GM12874 (cell line): Measurements from ENCODE around the gene LMAN1.

Experiments used
- TF ChIP-seq, protein P1 (sequence below): IDR thresholded peaks from 2 replicates; pipeline ENCODE4 v1.5.1; 2011; ENCODE audit warnings: low read depth, mild to moderate bottlenecking, control low read depth, low read length, moderate library complexity; ENCODE audit not compliant: insufficient read depth

LMAN1 gene

GRCh38 chr18:59340817-59341216 is 18.2 kb downstream of the LMAN1 start:
- TF ChIP-seq, protein P1, sequence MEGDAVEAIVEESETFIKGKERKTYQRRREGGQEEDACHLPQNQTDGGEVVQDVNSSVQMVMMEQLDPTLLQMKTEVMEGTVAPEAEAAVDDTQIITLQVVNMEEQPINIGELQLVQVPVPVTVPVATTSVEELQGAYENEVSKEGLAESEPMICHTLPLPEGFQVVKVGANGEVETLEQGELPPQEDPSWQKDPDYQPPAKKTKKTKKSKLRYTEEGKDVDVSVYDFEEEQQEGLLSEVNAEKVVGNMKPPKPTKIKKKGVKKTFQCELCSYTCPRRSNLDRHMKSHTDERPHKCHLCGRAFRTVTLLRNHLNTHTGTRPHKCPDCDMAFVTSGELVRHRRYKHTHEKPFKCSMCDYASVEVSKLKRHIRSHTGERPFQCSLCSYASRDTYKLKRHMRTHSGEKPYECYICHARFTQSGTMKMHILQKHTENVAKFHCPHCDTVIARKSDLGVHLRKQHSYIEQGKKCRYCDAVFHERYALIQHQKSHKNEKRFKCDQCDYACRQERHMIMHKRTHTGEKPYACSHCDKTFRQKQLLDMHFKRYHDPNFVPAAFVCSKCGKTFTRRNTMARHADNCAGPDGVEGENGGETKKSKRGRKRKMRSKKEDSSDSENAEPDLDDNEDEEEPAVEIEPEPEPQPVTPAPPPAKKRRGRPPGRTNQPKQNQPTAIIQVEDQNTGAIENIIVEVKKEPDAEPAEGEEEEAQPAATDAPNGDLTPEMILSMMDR, result no peak

DNA sequence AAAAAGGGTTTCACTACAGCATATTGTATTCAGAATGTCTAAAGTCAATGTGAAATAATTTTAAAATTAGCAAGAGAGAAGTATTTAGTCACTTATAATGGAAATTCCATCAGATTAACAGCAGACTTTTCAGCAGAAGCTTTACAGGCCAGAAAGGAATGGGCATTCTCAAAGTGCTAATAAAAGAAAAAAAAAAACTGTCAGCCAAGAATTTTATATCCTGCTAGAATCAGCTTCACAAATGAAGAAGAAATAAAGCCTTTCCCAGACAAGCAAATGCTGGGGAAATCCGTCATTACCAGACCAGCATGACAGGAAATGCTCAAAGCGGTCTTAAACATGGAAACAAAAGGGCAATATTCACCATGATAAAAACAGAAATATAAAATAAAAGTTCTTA is 18.8 kb downstream of the LMAN1 start:
- TF ChIP-seq, protein P1, result no peak

- TF ChIP-seq, protein P1, result no peak
Observed at GRCh38 chr18:59332986-59333385, 26.1 kb downstream of the LMAN1 start.

- TF ChIP-seq, protein P1, result no peak
Observed at GRCh38 chr18:59328683-59329082, 30.4 kb downstream of the LMAN1 start.

GRCh38 chr18:59325965-59326364 is 33.1 kb downstream of the LMAN1 start:
- TF ChIP-seq, protein P1, result no peak

DNA sequence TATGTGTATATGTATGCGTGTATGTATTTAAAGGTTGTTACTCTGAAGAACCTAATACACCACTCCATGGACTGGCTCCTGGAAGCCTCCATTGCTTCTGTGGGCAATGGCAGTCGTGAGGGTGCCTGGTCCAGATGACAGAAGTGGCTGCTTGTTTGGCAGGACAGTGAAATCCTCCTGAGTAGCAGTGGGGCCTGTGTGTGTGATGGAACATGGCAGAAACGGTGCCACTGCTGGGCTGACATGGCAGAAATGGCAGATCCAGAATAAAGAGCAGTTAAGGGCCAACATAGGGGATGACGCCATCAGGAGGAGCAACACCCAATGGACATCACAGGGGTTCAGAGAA is 34.5 kb downstream of the LMAN1 start:
- TF ChIP-seq, protein P1, result no peak

GRCh38 chr18:59323931-59324622 is 35.0 kb downstream of the LMAN1 start:
- TF ChIP-seq, protein P1, result no peak
